Fibroblast of skin of right quadriceps (primary cell): ENCODE results near the gene PLA2G2A.
"Not testable (repeated sequence)": the region's sequence is repeated elsewhere in the genome, so short reads cannot be mapped to it uniquely, and the experiment has no call there.

Experiments used
- DNase-seq: peaks from one replicate; pipeline ENCODE4 v3.0.0-alpha.2; 2013

PLA2G2A gene, protein sequence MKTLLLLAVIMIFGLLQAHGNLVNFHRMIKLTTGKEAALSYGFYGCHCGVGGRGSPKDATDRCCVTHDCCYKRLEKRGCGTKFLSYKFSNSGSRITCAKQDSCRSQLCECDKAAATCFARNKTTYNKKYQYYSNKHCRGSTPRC

DNA sequence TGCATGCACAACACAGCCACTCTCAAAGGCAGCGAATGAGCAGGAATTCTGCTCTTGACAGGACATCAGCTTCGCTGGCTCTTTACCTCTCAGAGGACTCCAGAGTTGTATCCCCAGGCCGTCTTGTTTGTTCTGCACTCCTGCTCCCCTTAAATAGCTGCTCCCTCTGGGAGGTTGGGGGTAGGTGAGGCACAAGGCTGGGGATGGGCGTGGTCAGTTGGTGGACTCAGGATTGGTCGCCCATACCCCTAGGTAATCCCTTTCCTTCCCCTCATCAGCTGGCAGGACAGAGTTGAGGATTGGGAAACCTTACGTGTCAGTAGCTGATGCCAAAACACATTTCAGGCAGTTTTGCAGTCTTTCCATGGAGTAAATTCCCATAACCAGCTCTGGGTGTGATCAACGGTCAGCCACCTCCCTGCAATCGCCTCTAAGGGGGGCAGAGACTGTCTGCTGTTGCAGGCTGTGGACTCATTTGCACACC lies at the start of gene PLA2G2A:
Gene PLA2G2A, minus strand, starts transcription at position 125 of the 484 bp plus-strand sequence. CDS start 845 bp downstream, outside the sequence.
- DNase-seq: no peak

DNA sequence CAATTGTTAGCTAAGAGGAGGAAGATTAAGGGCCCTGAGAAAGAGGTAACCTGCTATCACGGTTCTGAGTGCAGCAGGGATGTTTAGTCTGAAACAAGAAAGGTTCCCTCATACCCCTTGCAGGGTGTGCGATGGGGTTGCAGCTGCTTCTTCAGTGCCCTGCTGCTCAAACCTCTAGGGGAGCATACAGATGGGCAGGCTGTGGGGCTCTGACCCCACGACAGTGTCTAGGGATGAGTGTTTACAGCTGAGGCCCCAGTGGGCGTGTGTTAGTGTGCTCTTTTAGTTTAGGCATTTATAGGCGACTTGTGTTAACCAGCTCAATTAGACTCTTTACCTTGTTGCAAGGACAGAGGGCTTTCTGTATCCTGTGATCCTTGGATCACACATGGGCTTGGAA lies 49.3 kb upstream of the PLA2G2A start:
- DNase-seq: no peak

DNA sequence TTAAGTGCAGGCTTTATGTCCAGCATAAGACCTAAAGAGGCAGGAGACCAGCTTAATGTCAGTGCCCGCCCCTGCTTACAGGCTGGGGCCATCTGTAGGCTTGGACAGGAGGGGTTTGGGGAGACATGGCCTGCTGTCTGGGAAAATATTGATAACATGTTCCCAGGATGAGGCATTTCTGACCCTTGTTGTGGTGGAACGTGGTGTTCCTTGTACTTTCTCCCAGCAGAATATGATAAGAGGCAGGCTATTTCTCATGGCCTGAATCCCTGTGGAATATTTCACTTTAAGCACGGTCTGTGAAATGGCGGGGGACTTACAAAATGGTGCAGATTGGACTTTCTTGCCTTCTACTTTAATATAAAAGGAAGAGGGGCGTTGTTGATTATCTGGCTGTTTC lies 48.7 kb upstream of the PLA2G2A start:
- DNase-seq: no peak

DNA sequence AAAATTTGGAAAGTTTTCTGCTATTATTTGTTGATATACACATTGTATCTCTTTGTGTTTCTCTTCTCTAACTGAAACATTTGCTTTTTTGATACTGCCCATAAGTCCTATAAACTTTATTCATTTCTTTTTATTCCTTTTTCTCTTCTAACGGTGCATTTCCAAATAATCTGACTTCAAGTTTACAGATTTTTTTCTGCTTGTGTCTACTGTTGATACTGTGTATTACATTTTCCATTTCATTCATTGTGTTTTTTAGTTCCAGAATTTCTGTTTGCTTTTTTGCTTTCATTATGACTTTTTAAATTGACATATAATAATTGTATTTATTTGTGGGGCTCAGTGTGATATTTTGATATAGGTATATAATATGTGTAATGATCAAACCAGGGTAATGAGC lies 38.3 kb upstream of the PLA2G2A start:
- DNase-seq: no peak

DNA sequence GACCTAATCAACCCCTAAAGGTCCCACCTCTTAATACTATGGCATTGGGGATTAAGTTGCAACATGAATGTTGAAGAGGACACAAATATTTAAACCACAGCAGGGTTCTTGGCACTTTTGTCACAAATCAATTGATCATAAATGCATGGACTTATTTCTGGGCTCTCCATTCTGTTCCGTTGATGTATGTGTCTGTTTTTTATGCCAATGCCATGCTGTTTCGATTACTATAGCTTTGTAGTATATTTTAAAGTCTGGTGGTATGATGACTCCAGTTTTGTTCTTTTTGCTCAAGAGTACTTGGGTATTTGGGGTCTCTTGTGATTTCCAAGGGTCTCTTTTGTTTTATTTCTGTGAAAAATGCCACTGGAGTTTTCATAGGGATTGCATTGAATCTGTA lies 34.7 kb upstream of the PLA2G2A start:
- DNase-seq: no peak

DNA sequence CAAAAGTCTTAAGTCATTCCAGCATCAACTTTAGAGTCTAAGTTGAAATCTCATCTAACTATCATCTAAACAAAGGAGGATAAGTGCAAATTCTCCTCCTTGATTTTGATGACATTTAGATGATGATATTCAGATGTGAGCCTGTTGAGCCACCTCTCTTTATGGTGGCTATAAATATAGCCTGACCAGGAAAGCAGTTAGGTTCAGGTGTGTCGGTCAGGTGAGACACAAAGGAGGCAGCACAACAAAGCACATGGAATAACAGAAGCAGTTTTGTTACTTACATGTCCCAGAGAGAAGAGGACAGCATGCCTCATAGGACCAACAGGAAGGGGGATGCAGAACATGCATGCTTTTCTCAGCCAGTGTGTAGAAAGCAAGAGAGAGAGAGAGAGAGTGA lies 30.6 kb upstream of the PLA2G2A start:
- no peak for DNase-seq

DNA sequence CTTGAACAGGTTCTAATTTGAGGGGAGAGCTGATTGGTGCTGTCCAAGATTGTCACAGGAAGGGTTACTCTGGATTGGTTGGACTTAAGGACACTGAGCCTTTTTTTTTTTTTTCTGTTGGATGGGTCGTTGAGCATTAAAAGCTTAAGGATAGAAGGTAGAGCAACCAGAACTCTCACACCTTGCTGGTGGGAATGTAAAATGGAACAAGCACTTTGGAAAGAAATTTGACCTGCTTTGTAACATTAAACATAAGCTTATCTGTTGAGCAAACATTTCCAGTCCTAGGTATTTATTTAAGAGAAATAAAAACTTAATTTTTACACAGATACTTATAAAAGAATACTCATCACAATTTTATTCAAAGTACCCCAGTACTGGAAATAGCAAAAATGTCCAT lies 29.8 kb upstream of the PLA2G2A start:
- no peak for DNase-seq

DNA sequence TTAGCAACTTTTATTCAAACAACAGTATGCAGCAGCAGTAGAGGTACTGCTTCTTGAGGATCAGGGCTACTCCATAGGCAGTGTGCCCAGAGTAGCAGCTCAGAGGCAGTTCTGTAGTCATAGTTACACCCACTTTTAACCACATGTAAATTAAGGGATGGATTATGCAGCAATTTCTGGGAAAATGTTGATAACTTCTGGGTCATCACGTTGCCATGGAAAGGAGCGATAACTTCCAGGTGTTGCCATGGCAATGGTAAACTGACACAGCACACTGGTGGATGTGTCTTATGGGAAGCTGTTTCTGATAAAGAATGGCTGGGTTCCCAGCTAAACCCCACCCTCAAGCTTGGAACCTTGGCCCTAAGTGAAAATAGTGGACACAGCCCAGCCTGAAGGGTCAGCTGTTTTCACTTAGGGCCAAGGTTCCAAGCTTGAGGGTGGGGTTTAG lies 29.0 kb upstream of the PLA2G2A start:
- peak; percentile 5 for DNase-seq

DNA sequence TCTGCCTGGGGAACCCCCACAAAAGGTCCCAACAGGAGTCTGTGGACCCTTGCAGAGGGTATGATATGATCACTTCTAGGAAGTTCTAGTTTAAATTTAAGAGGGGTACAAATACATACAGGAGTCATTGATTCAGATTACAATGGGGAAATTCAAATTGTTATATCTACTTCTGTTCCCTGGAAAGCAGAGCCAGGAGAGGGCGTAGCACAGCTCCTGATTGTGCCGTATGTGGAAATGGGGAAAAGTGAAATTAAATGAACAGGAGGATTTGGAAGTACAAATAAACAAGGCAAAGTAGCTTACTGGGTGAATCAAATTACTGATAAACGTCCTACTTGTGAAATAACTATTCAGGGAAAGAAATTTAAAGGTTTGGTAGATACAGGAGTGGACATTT lies 19.4 kb upstream of the PLA2G2A start:
- DNase-seq: not testable (repeated sequence)

DNA sequence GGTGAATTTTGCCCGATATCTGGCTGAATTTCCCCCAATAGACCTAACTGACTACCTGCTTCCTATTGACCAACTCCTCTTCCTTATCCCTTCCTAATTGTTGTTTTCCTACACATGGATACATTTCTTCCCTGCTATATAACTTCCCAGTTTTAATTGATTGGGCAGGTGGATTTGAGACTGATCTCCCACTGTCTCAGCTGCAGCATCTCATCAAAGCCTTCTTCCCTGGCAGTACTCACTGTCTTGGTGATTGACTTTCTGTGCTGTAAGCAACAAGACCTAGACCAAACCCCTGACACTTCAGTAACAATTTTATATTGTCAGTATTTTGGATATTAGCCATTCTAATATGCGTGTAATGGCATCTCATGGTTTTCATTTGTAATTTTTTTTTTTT lies 11.3 kb upstream of the PLA2G2A start:
- DNase-seq: no peak

DNA sequence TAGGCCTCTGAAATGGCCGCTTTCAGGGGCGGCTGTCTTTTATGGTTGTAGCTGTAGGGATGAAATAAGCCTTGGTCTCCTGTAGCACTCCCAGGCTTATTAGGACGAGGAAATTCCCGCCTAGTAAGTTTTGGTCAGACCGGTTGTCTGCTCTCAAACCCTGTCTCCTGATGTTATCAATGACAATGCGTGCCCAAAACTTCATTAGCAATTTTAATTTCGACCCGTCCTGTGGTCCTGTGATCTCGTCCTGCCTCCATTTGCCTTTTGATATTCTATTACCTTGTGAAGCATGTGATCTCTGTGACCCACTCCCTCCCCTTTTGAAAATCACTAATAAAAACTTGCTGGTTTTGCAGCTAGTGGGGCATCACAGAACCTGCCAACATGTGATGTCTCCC lies 10.8 kb upstream of the PLA2G2A start:
- DNase-seq: not testable (repeated sequence)

DNA sequence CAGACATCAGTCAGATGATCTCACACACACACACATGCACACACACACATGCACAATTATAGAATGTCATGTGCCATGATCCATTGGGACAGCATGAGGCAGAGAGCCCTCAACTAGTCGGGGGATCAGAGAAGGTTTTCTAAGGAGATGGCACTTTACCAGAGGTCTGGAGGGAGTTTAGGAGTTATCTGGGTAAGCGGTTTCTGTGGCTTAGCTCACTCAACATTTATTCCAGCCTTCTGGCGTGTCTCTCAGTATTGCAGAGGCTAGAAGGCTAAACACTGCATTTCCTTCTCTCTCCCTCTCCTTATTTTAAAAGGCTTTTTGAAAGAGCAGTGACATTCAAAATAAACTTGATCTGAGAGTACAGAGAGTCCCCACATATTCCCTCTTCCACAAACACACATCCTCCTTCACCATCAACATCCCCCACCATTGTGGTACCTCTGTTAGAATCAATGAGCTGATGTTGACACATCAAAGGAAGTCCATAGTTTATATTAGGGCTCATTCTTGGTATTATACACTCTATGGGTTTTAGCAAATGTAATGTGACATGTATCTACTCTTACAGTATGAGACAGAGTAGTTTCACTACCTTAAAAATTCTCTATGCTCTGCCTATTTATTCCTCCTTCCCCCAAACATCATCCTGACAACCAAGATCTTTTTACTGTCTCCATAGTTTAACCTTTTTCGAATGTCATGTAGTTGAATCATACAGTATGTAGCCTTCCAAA lies 9.0 kb upstream of the PLA2G2A start:
- no peak for DNase-seq

DNA sequence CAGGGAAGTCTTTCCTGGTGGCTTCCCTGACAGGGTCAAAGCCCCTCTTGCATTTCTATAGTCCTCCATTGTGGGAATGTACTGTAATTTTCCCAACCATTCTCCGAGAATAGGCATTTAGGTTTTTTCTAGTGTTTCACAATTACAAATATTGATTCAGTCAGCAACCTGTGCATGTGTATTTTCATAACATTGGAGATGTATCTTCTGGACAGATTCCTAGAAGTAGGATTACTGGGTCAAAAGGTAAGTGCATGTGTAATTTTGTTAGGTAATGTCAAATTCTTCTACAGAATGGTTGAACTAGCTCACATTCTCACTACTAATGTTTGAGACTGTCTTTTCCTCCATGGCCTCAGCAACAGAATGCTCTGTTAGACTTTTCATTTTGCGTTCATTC lies 8.3 kb upstream of the PLA2G2A start:
- DNase-seq: no peak

DNA sequence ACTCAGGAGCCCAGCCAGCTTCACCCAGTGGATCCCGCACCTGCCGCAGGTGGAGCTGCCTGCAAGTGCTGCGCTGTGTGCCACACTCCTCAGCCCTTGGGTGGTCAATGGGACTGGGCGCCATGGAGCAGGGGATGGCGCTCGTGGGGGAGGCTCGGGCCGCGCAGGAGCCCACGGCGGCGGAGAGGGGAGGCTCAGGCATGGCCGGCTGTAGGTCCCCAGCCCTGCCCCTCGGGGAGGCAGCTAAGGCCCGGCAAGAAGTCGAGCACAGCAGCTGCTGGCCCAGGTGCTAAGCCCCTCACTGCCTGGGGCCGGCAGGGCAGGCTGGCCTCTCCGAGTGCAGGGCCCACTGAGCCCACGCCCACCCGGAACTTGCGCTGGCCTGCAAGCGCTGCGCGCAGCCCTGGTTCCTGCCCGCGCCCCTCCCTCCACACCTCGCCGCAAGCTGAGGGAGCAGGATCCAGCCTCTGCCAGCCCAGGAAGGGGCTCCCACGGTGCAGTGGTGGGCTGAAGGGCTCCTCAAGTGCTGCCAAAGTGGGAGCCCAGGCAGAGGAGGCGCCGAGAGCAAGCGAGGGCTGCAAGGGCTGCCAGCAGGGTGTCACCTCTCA lies 5.1 kb upstream of the PLA2G2A start:
- DNase-seq: not testable (repeated sequence)

DNA sequence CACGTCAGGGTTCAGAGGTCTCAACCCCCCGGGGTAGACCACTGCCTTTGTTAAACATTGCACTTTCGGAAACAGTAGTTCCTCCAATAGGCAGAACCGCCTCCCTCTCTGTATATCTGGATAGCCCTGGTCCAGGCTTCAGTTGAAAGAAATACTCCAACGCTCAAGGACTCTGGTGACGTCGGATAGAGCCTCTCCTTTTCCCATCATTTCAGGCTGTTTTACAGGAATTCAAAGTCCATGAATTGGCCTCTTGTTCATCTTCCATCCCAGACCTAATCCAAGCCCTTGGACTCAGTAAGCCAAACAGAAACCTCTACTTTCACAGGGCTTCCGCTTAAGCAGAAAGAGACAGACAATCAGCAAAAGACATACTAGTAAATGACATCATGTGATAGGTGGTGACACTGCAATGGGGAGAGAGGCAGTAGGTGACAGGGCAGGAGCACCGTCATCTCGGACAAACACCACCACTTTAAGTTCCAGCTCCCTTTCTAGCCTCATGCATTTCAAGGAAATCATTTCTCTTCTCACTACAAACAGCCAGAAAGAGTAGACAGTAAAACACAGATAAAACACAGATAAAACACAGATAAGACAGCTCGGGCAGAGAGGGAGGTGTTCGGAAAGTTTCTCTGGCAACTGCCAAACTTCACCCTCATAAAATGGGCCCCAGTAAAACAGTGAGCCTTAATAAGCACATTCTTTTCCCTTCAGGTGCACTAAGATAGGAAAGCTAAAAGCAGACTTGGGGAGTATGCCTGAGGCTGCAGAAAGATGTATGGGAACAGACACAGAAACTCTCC lies 2.3 kb upstream of the PLA2G2A start:
- no peak for DNase-seq

DNA sequence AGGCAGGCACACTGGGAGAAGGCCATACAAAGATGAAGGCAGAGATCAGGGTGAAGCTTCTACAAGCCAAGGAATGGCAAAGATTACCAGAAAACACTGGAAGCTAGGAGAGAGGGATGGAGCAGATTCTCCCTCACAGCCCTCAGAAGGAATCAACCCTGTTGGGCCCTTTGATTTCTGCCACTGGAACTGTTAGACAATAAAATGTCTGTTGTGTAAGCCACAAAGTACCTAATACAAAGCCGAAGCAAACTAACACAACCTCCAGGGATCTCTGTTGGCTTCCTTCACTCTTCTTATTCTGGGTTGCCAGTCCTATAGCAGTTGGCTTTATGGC lies 1.7 kb upstream of the PLA2G2A start:
- DNase-seq: no peak

DNA sequence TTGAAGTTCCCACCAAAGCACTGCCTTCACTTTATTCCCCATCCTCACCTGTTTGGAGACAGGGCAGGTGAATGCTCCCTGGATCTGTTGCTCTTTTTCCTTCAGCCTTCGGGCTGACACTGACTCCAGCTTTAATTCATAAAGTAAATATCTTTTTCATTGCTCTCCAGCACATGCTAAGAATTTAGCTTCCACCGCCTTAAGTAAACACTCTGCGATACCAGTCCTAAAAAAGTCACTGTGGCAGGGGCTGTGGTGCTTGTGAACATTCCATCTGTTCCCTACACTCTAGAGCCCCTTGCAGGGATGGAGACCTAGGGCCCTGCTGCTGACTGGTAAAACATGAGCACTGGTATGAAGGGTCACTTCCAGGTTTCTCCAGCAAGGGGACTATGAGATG lies 896 bp upstream of the PLA2G2A start:
- DNase-seq: no peak

DNA sequence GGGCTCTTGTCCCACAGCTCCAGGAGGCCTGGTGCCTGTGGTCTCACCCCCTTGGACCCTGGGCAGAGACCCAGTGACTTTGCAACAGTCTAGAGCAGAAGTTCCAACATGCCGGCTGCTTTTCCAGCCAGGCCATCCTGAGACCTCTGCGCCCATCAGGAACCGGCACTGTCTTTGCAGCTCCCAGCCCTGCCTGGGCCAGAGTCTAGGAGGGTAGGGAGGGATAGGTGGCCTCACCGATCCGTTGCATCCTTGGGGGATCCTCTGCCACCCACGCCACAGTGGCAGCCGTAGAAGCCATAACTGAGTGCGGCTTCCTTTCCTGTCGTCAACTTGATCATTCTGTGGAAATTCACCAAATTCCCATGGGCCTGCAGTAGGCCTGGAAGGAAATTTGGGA lies 1.3 kb downstream of the PLA2G2A start:
- no peak for DNase-seq

DNA sequence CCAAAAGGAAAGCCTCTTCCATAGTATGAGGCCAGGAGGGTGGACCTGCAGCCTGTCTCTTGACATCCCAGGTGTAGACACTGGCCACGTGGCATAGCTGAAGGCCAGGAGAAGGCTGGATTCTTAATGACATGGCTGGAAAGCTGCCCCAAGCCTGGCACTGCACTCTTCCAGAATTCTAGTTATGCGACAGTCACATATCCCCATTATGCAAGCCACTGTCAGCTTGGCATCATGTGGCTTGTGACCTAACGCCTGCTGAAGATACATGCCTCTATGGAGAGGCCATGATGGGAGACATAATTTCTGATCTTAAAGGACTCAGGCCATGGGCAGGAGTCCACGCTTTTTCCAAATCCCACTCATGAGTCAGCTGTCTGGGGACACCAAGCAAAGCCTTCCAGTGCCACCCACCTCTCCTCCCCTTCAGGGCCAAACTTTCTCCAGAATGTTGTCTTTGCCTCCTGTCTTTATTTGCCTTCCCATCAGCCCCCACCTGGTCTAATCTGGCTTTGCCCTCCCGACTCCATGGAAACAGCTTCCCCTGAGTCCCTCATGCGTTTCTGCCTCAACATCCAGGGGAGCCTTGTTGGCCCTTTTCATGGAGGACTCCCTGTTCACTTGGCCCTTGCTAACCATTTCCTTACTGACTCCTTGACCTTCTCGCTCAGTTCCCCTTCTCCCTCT lies 3.0 kb downstream of the PLA2G2A start:
- DNase-seq: no peak

DNA sequence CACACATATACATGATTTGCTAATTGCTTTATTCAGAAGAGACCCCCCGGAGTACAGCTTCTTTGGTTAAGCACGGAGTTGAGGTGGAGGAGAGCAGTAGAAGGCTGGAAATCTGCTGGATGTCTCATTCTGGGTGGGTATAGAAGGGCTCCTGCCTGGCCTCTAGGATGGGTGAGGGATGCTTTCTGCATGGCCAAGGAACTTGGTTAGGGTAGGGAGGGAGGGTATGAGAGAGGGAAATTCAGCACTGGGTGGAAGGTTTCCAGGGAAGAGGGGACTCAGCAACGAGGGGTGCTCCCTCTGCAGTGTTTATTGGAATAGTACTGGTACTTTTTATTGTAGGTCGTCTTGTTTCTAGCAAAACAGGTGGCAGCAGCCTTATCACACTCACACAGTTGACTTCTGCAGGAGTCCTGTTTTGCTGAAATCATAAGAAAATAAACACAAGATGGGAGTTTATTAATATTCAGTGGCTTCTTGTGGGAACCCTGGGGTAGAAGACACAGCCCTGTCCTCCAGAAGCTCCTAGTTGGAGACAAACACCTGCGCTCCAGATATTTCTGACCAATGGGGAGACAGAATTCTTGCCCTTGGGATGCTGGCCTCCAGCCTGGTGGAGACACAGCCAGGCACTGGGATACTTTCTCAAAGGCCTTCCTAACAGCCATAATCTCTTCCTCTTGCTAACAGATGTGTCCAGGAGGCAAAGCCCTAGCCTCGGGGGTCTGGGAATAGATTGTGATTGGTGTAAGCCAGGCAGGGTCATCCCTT lies 3.8 kb downstream of the PLA2G2A start:
- DNase-seq: no peak

DNA sequence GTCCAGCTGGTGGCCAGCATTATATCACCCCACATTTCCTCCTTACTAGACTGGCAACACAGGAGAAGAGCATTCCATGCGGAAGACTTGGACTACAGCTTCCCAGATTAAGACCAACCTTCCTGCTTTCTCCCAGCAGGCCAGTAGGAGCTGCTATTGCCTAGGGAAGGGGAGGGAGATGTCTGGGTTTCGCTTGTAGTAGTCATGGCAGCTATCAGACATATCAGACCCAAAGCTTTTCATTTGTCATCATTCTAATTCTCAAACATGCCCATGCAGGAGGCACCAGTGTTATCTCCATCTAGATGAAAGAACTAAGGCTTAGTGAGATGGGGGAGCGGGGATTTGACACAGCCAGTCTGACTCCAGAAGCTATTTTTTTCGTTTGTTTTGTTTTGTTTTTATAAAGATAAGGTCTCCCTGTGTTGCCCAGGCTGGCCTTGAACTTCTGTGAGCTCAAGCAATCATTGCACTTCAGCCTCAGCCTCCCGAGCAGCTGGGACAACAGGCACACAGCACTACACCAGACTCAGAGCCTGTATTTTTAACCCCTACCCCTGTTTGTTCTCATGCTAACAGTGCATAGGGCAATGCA lies 4.5 kb downstream of the PLA2G2A start:
- DNase-seq: peak; percentile 63

DNA sequence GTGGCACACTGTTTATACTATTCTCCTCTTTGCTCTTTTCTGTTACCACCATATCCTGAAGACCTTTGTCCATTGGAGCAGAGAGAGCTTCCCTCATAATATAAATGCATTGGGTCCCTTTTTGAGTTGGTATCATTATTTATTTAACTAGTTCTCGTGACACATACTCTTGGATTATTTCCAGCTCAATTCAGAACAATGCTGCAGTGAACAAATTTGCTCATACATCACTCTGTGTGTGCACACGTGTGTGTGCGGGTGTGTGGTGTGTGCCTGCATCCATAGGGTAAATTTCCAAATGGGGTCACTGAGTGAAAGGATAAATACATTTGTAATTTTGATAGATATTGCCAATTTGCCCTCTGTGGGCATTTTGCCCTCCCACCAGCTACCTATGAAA lies 5.8 kb downstream of the PLA2G2A start:
- no peak for DNase-seq
